H1 (cell line): ENCODE measurements around the gene CDK12. TPM values are rescaled to one million over a fixed set of nuclear protein-coding genes. Genes with fewer than 3 reads are reported as not detected.

Experiments
- CTCF ChIA-PET: fragments of 300-600 bp; sonication (Branson Sonifier 250); formaldehyde crosslinking; loops from one replicate; lab custom pipeline; 2021; ENCODE audit not compliant: partially characterized antibody; lab: Charles Lee
- POLR2A ChIA-PET: fragments of 300-600 bp; sonication (Branson Sonifier 250); formaldehyde crosslinking; loops from one replicate; lab custom pipeline; 2021; ENCODE audit warnings: inconsistent platforms; ENCODE audit not compliant: partially characterized antibody; lab: Charles Lee
- DNase-seq, 2 experiments: peaks; one replicate each; pipeline versions ENCODE4 v3.0.0 to v3.0.0-alpha.2; 2010 to 2022; ENCODE audit warnings: low spot score in 2 of 2, low read depth in 1 of 2, mixed read lengths in 1 of 2
- FAIRE-seq: peaks from 2 replicates; lab custom pipeline; 2011; peaks lifted over from hg19 to GRCh38; lab: Jason Lieb, UNC
- H2AFZ ChIP-seq: 2 replicates; pipeline ENCODE4 v1.8.1; 2012; ENCODE audit warnings: low read length, inconsistent platforms
- H2AK5ac ChIP-seq: 2 replicates; pipeline ENCODE4 v1.6.1; 2013; ENCODE audit warnings: low read depth, low read length
- H2BK120ac ChIP-seq: replicated peaks from 2 replicates; pipeline ENCODE3; 2013; ENCODE audit warnings: low read depth, low read length, inconsistent platforms
- H2BK12ac ChIP-seq: 2 replicates; pipeline ENCODE4 v1.6.1; 2013; ENCODE audit warnings: low read depth, low read length
- H2BK15ac ChIP-seq: 2 replicates; pipeline ENCODE4 v1.6.1; 2013; ENCODE audit warnings: low read length
- H2BK20ac ChIP-seq: 2 replicates; pipeline ENCODE4 v1.6.1; 2013; ENCODE audit warnings: low read length
- H2BK5ac ChIP-seq: 2 replicates; pipeline ENCODE4 v1.6.1; 2013; ENCODE audit warnings: low read depth, low read length
- H3K14ac ChIP-seq: 2 replicates; pipeline ENCODE4 v1.6.1; 2013; ENCODE audit warnings: inconsistent platforms; ENCODE audit not compliant: insufficient read length
- H3K18ac ChIP-seq: 2 replicates; pipeline ENCODE4 v1.6.1; 2013; ENCODE audit warnings: low read length; ENCODE audit errors: extremely low read depth
- H3K23ac ChIP-seq: 2 replicates; pipeline ENCODE4 v1.6.1; 2013; ENCODE audit warnings: inconsistent platforms; ENCODE audit not compliant: insufficient read length
- H3K23me2 ChIP-seq: 2 replicates; pipeline ENCODE4 v1.6.1; 2013; ENCODE audit warnings: low read depth, low read length
- H3K27ac ChIP-seq: 2 replicates; pipeline ENCODE4 v1.6.1; 2011; ENCODE audit warnings: low read depth, low read length, inconsistent platforms
- H3K27me3 ChIP-seq, 4 experiments: replicated peaks in 1 of 4; 1 replicate in 1 of 4; 2 replicates in 3 of 4; pipeline versions ENCODE4 v1.6.1 to v1.8.1; 2011 to 2013; ENCODE audit warnings: low read length in 3 of 4, mild to moderate bottlenecking in 3 of 4, inconsistent platforms in 2 of 4, mixed read lengths in 2 of 4, moderate library complexity in 1 of 4; ENCODE audit not compliant: control insufficient read depth in 3 of 4, insufficient read depth in 3 of 4; ENCODE audit errors: extremely low read depth in 1 of 4
- H3K36me3 ChIP-seq, 4 experiments: 2 replicates each; pipeline versions ENCODE4 v1.6.1 to v1.8.1; 2011 to 2013; ENCODE audit warnings: mild to moderate bottlenecking in 4 of 4, low read length in 3 of 4, moderate library complexity in 2 of 4, control low read depth in 1 of 4, inconsistent platforms in 1 of 4; ENCODE audit not compliant: insufficient read depth in 4 of 4, control insufficient read depth in 2 of 4
- H3K4ac ChIP-seq: replicated peaks from 2 replicates; pipeline ENCODE3; 2013; ENCODE audit warnings: low read length, low read depth, mixed read lengths, inconsistent platforms; ENCODE audit not compliant: insufficient read length
- H3K4me1 ChIP-seq, 4 experiments: replicated peaks in 1 of 4; 1 replicate in 1 of 4; 2 replicates in 3 of 4; pipeline versions ENCODE4 v1.6.1 to v1.8.1; 2011 to 2013; ENCODE audit warnings: low read length in 3 of 4, inconsistent platforms in 2 of 4, mixed read lengths in 1 of 4; ENCODE audit not compliant: insufficient read depth in 4 of 4, control insufficient read depth in 3 of 4
- H3K4me2 ChIP-seq, 2 experiments: 2 replicates each; pipeline versions ENCODE4 v1.6.1 to v1.8.1; 2011 to 2013; ENCODE audit warnings: low read depth in 2 of 2, low read length in 2 of 2, control low read depth in 1 of 2, inconsistent platforms in 1 of 2, mild to moderate bottlenecking in 1 of 2; ENCODE audit not compliant: insufficient read depth in 1 of 2
- H3K4me3 ChIP-seq, 4 experiments: fragments of 200-600, 300-600 bp in 1 of 4; sonication (generic), shearing (Covaris generic), sonication (Bioruptor Twin) in 1 of 4; 2 replicates each; pipeline versions ENCODE4 v1.5.1 to v1.8.1; 2011 to 2016; ENCODE audit warnings: low read length in 4 of 4, low read depth in 3 of 4, control low read depth in 2 of 4, inconsistent platforms in 2 of 4, mild to moderate bottlenecking in 2 of 4, mixed read lengths in 1 of 4, moderate library complexity in 1 of 4; ENCODE audit not compliant: insufficient read depth in 2 of 4; ENCODE audit errors: extremely low read depth in 1 of 4
- H3K56ac ChIP-seq: replicated peaks from 2 replicates; pipeline ENCODE3; 2013; ENCODE audit warnings: low read depth, mild to moderate bottlenecking, mixed read lengths, low read length, inconsistent platforms; ENCODE audit not compliant: insufficient read length
- H3K79me1 ChIP-seq: 2 replicates; pipeline ENCODE4 v1.6.1; 2013; ENCODE audit warnings: low read depth, low read length, control low read depth
- H3K79me2 ChIP-seq, 2 experiments: 2 replicates each; pipeline versions ENCODE4 v1.6.1 to v1.8.1; 2012 to 2013; ENCODE audit warnings: low read length in 2 of 2, mild to moderate bottlenecking in 2 of 2, inconsistent platforms in 1 of 2; ENCODE audit not compliant: insufficient read depth in 2 of 2, control insufficient read depth in 1 of 2
- H3K9ac ChIP-seq, 4 experiments: replicated peaks in 1 of 4; 1 replicate in 1 of 4; 2 replicates in 3 of 4; pipeline versions ENCODE4 v1.6.1 to v1.8.1; 2011 to 2013; ENCODE audit warnings: low read depth in 3 of 4, low read length in 3 of 4, control low read depth in 2 of 4, mild to moderate bottlenecking in 2 of 4, moderate library complexity in 2 of 4, inconsistent platforms in 1 of 4; ENCODE audit errors: extremely low read depth in 1 of 4
- H3K9me3 ChIP-seq, 2 experiments: 2 replicates each; pipeline versions ENCODE4 v1.6.1 to v1.8.1; 2012 to 2013; ENCODE audit warnings: mild to moderate bottlenecking in 2 of 2, moderate library complexity in 2 of 2, control low read depth in 1 of 2, inconsistent platforms in 1 of 2, low read depth in 1 of 2, low read length in 1 of 2, mixed read lengths in 1 of 2; ENCODE audit not compliant: insufficient read depth in 2 of 2
- H4K20me1 ChIP-seq, 2 experiments: replicated peaks in 1 of 2; 2 replicates each; pipeline versions ENCODE3 to v1.8.1; 2011 to 2013; ENCODE audit warnings: inconsistent platforms in 2 of 2, low read length in 2 of 2, mild to moderate bottlenecking in 1 of 2; ENCODE audit not compliant: insufficient read depth in 2 of 2, control insufficient read depth in 1 of 2
- H4K5ac ChIP-seq: 2 replicates; pipeline ENCODE4 v1.6.1; 2013; ENCODE audit warnings: low read length, low read depth, mixed read lengths, inconsistent platforms; ENCODE audit not compliant: insufficient read length
- H4K8ac ChIP-seq: 2 replicates; pipeline ENCODE4 v1.8.0; 2013; ENCODE audit warnings: mild to moderate bottlenecking, moderate library complexity, low read length, inconsistent platforms; ENCODE audit not compliant: insufficient read depth; ENCODE audit errors: extremely low read depth
- H4K91ac ChIP-seq: replicated peaks from 2 replicates; pipeline ENCODE3; 2013; ENCODE audit warnings: low read length, mixed read lengths, inconsistent platforms; ENCODE audit not compliant: insufficient read length
- ASH2L ChIP-seq: fragments of 200-600, 300-600 bp; sonication (generic); IDR thresholded peaks from one replicate; pipeline ENCODE4 v1.7.1; 2017; ENCODE audit warnings: low read length
- CEBPB ChIP-seq: IDR thresholded peaks from 2 replicates; pipeline ENCODE4 v1.6.1; 2012; ENCODE audit warnings: low read depth, low read length
- CREB1 ChIP-seq: IDR thresholded peaks from 2 replicates; pipeline ENCODE4 v1.6.1; 2012; ENCODE audit warnings: inconsistent platforms
- CTBP2 ChIP-seq: IDR thresholded peaks from 2 replicates; pipeline ENCODE4 v1.7.0; 2011; ENCODE audit warnings: borderline replicate concordance, mild to moderate bottlenecking, moderate library complexity, mixed read lengths, low read length; ENCODE audit not compliant: insufficient read depth, insufficient read length
- NRF1 ChIP-seq: IDR thresholded peaks from 2 replicates; pipeline ENCODE4 v1.6.1; 2011; ENCODE audit warnings: mild to moderate bottlenecking, low read depth, low read length, improper control_type of control experiment
- POLR2A ChIP-seq, 2 experiments: IDR thresholded peaks; 1 replicate in 1 of 2; 2 replicates in 1 of 2; pipeline ENCODE4 v1.6.1; 2011; ENCODE audit warnings: low read depth in 2 of 2, low read length in 2 of 2, mild to moderate bottlenecking in 2 of 2; ENCODE audit errors: control extremely low read depth in 1 of 2
- SP1 ChIP-seq: IDR thresholded peaks from 2 replicates; pipeline ENCODE4 v1.6.1; 2011; ENCODE audit warnings: low read depth, low read length
- SP4 ChIP-seq: IDR thresholded peaks from 2 replicates; pipeline ENCODE4 v1.6.1; 2012; ENCODE audit warnings: low read length, inconsistent platforms
- TAF7 ChIP-seq: optimal IDR thresholded peaks from 2 replicates; pipeline ENCODE3; 2011; ENCODE audit warnings: low read depth, mild to moderate bottlenecking, inconsistent platforms, low read length, moderate library complexity, borderline replicate concordance
- TCF12 ChIP-seq: IDR thresholded peaks from 2 replicates; pipeline ENCODE4 v1.6.1; 2011; ENCODE audit warnings: low read depth, mild to moderate bottlenecking, low read length
- WGBS, 2 experiments: shearing (Covaris generic) in 1 of 2; methylation state at CpG; one replicate each; pipeline versions ENCODE4 v1.1.6 to v1.1.7; 2013 to 2015; ENCODE audit warnings: low lambda C conversion rate in 2 of 2, mixed read lengths in 2 of 2, inconsistent platforms in 1 of 2, low coverage in 1 of 2, missing lambda C conversion rate in 1 of 2; ENCODE audit not compliant: insufficient replicate concordance in 2 of 2, insufficient coverage in 1 of 2, insufficient read length in 1 of 2; ENCODE audit errors: extremely low coverage in 1 of 2, missing lambda C conversion rate in 1 of 2; 5-methylcytosine and 5-hydroxymethylcytosine counted together
- polyA plus RNA-seq, 7 experiments: library from polyadenylated mRNA; depleted of rRNA in 3 of 7; stranded (reverse) in 5 of 7; unstranded in 2 of 7; fragments of >200 nt in 5 of 7; fragments of 200-250 nt in 2 of 7; gene quantifications; 1 replicate in 5 of 7; 2 replicates in 1 of 7; 4 replicates in 1 of 7; pipeline versions ENCODE4 v1.2.1 to v1.2.3, GENCODE V29; 2011 to 2013; ENCODE audit warnings: missing spikeins in 2 of 7, mixed read lengths in 2 of 7
- total RNA-seq: library from RNA; stranded (reverse); fragmentation: NEBNext Ultra II Directional; extraction: Animal tissue kit (Norgen Biotek cat#: 25700); gene quantifications from 2 replicates; pipeline ENCODE4 v1.2.1, GENCODE V29; 2021
- TF ChIP-seq, protein P1 (sequence below): IDR thresholded peaks from 2 replicates; pipeline ENCODE4 v1.6.1; 2012; ENCODE audit warnings: inconsistent platforms
- TF ChIP-seq, protein P2 (sequence below): IDR thresholded peaks from 2 replicates; pipeline ENCODE4 v1.6.1; 2012; ENCODE audit warnings: low read length, inconsistent platforms

Gene CDK12
- total and polyA plus RNA-seq, 2 of the 8 experiments (the other 6 are each of a cell fraction or from before 2014, with no cell fraction given) = 14.8 to 70.3 TPM

DNA sequence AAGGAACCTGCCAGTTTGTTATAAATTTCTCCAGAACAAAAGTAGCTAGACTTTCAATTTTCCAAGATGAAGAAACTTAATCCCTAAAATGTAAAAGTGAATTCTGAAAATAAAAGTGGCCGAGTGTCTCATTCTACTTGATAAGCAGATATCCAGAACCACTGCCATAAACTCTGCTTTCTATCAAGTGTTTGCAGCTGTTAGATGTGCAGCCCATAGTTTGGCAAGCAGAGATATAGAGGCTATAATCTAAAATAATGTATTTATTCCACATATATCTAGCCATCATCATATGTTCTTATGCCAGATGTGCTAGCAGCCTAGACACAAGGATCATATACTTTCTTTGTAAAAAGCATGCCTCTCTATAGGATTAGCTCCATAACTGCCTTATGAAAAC lies 45.1 kb upstream of the CDK12 start:
- Histone ChIP-seq H3K23me2 (no peaks in the 10 kb centered on the region), H3K23ac (no peak overlapping the region), H3K18ac (no peak overlapping the region), H2BK120ac (no peak overlapping the region), H4K5ac (no peak overlapping the region), H3K4me1 (no peaks in the 10 kb centered on the region), H4K8ac (no peak overlapping the region), H3K14ac (no peak overlapping the region), H2BK12ac (no peak overlapping the region), H3K27ac (no peak overlapping the region), H2BK15ac (no peak overlapping the region), H3K9ac (no peak overlapping the region), H3K79me2 (no peaks in the 10 kb centered on the region), H2BK5ac (no peak overlapping the region), H4K20me1 (no peaks in the 10 kb centered on the region), H3K4me3 (no peak overlapping the region), H3K56ac (no peak overlapping the region), H3K79me1 (no peaks in the 10 kb centered on the region), H3K4ac (no peak overlapping the region), H2AK5ac (no peak overlapping the region), H3K4me2 (no peak overlapping the region), H2AFZ (no peak overlapping the region), H3K36me3 (peaks cover 25 to 67% (median 51%) of the 10 kb centered on the region in 4 experiments), H3K9me3 (no peaks in the 10 kb centered on the region), H2BK20ac (no peak overlapping the region), H4K91ac (no peak overlapping the region), H3K27me3 (no peaks in the 10 kb centered on the region)
- DNase-seq (no peak), FAIRE-seq (no peak)
- WGBS, 2 experiments = 100% methylated on average over 1 of the region's 1 CpG; no CpG with 5 or more reads in 1 of the 2 experiments
- ChIA-PET CTCF (interaction anchor here (1.0 to 1.1 kb wide), 2 partner anchors 147 to 155 kb away, joined by 3 read pairs; no protein-coding TSS in a partner anchor), POLR2A (interaction anchor here (0.7 to 1.7 kb wide), 2 partner anchors 12 to 19 kb away, joined by 3 read pairs; no protein-coding TSS in a partner anchor)
- TF ChIP-seq, protein P1, sequence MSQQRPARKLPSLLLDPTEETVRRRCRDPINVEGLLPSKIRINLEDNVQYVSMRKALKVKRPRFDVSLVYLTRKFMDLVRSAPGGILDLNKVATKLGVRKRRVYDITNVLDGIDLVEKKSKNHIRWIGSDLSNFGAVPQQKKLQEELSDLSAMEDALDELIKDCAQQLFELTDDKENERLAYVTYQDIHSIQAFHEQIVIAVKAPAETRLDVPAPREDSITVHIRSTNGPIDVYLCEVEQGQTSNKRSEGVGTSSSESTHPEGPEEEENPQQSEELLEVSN = no peak
- TF ChIP-seq NRF1 (no peak), SP1 (no peak), TAF7 (no peak), ASH2L (no peak), CEBPB (no peak), SP4 (no peak), POLR2A (IDR thresholded peaks at IDR 0.05; ENCODE audit: control extremely low read depth in 1 of 2, low read depth in 2 of 2, low read length in 2 of 2) (no peak), TCF12 (no peak), CTBP2 (no peak), CREB1 (no peak)
- TF ChIP-seq, protein P2, sequence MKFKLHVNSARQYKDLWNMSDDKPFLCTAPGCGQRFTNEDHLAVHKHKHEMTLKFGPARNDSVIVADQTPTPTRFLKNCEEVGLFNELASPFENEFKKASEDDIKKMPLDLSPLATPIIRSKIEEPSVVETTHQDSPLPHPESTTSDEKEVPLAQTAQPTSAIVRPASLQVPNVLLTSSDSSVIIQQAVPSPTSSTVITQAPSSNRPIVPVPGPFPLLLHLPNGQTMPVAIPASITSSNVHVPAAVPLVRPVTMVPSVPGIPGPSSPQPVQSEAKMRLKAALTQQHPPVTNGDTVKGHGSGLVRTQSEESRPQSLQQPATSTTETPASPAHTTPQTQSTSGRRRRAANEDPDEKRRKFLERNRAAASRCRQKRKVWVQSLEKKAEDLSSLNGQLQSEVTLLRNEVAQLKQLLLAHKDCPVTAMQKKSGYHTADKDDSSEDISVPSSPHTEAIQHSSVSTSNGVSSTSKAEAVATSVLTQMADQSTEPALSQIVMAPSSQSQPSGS = no peak
